C4-2B (cell line): ENCODE data around the gene SPHK1.
A peak's percentile ranks its signal among the peaks of the same experiment; 100 is the strongest.

ENCODE experiments used
- H3K27ac ChIP-seq: fragments of 450-650 bp; 2 replicates; pipeline ENCODE4 v1.5.1; 2017
- CTCF ChIP-seq: fragments of 450-650 bp; conservative IDR thresholded peaks from 2 replicates; pipeline ENCODE4 v1.5.1; 2017; ENCODE audit warnings: mild to moderate bottlenecking
- ZFX ChIP-seq: fragments of 450-650 bp; IDR thresholded peaks from 2 replicates; pipeline ENCODE4 v1.6.1; 2017

Gene SPHK1

GRCh38 chr17:76405967-76406647, 21.7 kb downstream of the SPHK1 start:
- TF ChIP-seq CTCF = no peak
- TF ChIP-seq ZFX = no peak
- no peak overlapping the region for H3K27ac ChIP-seq

GRCh38 chr17:76407509-76407908, 23.1 kb downstream of the SPHK1 start:
- no peak overlapping the region for H3K27ac ChIP-seq
- no peak for TF ChIP-seq ZFX
- no peak for TF ChIP-seq CTCF

GRCh38 chr17:76408037-76408849, 23.8 kb downstream of the SPHK1 start:
- TF ChIP-seq CTCF (peak; percentile 99), ZFX (no peak)
- H3K27ac ChIP-seq = no peak overlapping the region

GRCh38 chr17:76410328-76410965, 26.0 kb downstream of the SPHK1 start:
- TF ChIP-seq ZFX = no peak
- H3K27ac ChIP-seq = no peak overlapping the region

GRCh38 chr17:76411247-76411646, 26.8 kb downstream of the SPHK1 start:
- no peak for TF ChIP-seq ZFX
- TF ChIP-seq CTCF = no peak
- no peak overlapping the region for H3K27ac ChIP-seq

GRCh38 chr17:76414334-76415295, 30.2 kb downstream of the SPHK1 start:
- no peak overlapping the region for H3K27ac ChIP-seq

More at GRCh38 chr17:76414334-76415295, 30.2 kb downstream of the SPHK1 start:
- no peak for TF ChIP-seq CTCF
